Measurements from ENCODE around the gene LYRM1. TPM values are rescaled to one million over a fixed set of nuclear protein-coding genes. Genes with fewer than 3 reads are reported as not detected.

LYRM1 gene
- total and polyA plus RNA-seq, 2 experiments from 2014 or later = 18.7 to 24.8 TPM

- TF ChIP-seq, protein P1, sequence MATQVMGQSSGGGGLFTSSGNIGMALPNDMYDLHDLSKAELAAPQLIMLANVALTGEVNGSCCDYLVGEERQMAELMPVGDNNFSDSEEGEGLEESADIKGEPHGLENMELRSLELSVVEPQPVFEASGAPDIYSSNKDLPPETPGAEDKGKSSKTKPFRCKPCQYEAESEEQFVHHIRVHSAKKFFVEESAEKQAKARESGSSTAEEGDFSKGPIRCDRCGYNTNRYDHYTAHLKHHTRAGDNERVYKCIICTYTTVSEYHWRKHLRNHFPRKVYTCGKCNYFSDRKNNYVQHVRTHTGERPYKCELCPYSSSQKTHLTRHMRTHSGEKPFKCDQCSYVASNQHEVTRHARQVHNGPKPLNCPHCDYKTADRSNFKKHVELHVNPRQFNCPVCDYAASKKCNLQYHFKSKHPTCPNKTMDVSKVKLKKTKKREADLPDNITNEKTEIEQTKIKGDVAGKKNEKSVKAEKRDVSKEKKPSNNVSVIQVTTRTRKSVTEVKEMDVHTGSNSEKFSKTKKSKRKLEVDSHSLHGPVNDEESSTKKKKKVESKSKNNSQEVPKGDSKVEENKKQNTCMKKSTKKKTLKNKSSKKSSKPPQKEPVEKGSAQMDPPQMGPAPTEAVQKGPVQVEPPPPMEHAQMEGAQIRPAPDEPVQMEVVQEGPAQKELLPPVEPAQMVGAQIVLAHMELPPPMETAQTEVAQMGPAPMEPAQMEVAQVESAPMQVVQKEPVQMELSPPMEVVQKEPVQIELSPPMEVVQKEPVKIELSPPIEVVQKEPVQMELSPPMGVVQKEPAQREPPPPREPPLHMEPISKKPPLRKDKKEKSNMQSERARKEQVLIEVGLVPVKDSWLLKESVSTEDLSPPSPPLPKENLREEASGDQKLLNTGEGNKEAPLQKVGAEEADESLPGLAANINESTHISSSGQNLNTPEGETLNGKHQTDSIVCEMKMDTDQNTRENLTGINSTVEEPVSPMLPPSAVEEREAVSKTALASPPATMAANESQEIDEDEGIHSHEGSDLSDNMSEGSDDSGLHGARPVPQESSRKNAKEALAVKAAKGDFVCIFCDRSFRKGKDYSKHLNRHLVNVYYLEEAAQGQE (IDR thresholded peaks at IDR 0.05; ENCODE audit: unreplicated experiment) = no peak
- TF ChIP-seq STAT1 (IDR thresholded peaks at IDR 0.05; ENCODE audit: unreplicated experiment) (no peak), ZNF331 (CRISPR knock-in tag; IDR thresholded peaks at IDR 0.05; ENCODE audit: low read depth) (no peak)
Measured at GRCh38 chr16:20946015-20946629, 45.6 kb downstream of the LYRM1 start (continued).

DNA sequence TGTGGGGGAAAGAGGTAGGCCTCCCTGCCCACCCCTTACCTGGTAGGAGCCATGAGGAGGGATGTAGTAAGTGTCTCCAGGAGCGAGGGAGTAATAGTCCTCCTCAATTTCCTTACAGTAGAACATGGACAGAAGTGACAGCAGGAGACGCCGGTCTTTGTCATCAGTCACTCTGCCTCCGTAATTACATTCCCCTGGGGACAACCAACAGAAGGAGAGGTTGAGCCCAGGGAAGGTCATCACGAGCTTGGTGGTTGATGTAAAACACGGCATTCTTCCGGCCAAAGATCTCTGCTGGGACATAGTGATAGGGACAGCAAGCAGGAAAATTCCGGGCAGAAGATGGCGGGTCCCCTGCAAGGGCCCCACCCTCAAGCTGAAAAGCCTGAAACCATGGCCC lies 47.9 kb downstream of the LYRM1 start:
- Mint-ChIP-seq H3K4me1 (peaks cover 14% of the 10 kb centered on the region; the same call in 2 of the 3 replicates), H3K27ac (no peak overlapping the region), H3K4me3 (no peak overlapping the region), H3K36me3 (ENCODE audit: low read depth) (no peaks in the 10 kb centered on the region), H3K27me3 (ENCODE audit: insufficient read depth, low read depth, poor library complexity) (peaks cover 7% of the 10 kb centered on the region), H3K9me3 (no peaks in the 10 kb centered on the region; the same call in 2 of the 3 replicates)
- H4K20me1 ChIP-seq (replicated peaks; ENCODE audit: insufficient read depth) = no peaks in the 10 kb centered on the region
- H3K27me3 ChIP-seq (ENCODE audit: insufficient read depth) = no peaks in the 10 kb centered on the region
- H3K27ac ChIP-seq (ENCODE audit: low read depth) = no peak overlapping the region
- no peak overlapping the region for H3K4me2 ChIP-seq
- H3F3A ChIP-seq (replicated peaks; ENCODE audit: low read depth) = no peaks in the 10 kb centered on the region
- no peaks in the 10 kb centered on the region for H3K79me2 ChIP-seq (replicated peaks; ENCODE audit: insufficient read depth)
- H3K36me3 ChIP-seq (ENCODE audit: insufficient read depth) = no peaks in the 10 kb centered on the region
- H2AFZ ChIP-seq = no peak overlapping the region
- H3K9me2 ChIP-seq (ENCODE audit: insufficient read depth) = no peaks in the 10 kb centered on the region
- H3K4me1 ChIP-seq (ENCODE audit: insufficient read depth) = peaks cover 8% of the 10 kb centered on the region
- DNase-seq (ENCODE audit: low spot score) (no peak), ATAC-seq (no peak)
- H3K4me3 ChIP-seq = no peak overlapping the region
- no peak for TF ChIP-seq JUNB (IDR thresholded peaks at IDR 0.05; ENCODE audit: unreplicated experiment)
- TF ChIP-seq POLR2AphosphoS5 (IDR thresholded peaks at IDR 0.05; ENCODE audit: low read depth) = no peak
- TF ChIP-seq EZH2 (IDR thresholded peaks at IDR 0.05; ENCODE audit: low read depth, unreplicated experiment) = no peak
- no peak for TF ChIP-seq STAT1 (IDR thresholded peaks at IDR 0.05; ENCODE audit: unreplicated experiment)
- TF ChIP-seq ZNF114 (CRISPR knock-in tag; IDR thresholded peaks at IDR 0.05) = no peak
- TF ChIP-seq, protein P2, sequence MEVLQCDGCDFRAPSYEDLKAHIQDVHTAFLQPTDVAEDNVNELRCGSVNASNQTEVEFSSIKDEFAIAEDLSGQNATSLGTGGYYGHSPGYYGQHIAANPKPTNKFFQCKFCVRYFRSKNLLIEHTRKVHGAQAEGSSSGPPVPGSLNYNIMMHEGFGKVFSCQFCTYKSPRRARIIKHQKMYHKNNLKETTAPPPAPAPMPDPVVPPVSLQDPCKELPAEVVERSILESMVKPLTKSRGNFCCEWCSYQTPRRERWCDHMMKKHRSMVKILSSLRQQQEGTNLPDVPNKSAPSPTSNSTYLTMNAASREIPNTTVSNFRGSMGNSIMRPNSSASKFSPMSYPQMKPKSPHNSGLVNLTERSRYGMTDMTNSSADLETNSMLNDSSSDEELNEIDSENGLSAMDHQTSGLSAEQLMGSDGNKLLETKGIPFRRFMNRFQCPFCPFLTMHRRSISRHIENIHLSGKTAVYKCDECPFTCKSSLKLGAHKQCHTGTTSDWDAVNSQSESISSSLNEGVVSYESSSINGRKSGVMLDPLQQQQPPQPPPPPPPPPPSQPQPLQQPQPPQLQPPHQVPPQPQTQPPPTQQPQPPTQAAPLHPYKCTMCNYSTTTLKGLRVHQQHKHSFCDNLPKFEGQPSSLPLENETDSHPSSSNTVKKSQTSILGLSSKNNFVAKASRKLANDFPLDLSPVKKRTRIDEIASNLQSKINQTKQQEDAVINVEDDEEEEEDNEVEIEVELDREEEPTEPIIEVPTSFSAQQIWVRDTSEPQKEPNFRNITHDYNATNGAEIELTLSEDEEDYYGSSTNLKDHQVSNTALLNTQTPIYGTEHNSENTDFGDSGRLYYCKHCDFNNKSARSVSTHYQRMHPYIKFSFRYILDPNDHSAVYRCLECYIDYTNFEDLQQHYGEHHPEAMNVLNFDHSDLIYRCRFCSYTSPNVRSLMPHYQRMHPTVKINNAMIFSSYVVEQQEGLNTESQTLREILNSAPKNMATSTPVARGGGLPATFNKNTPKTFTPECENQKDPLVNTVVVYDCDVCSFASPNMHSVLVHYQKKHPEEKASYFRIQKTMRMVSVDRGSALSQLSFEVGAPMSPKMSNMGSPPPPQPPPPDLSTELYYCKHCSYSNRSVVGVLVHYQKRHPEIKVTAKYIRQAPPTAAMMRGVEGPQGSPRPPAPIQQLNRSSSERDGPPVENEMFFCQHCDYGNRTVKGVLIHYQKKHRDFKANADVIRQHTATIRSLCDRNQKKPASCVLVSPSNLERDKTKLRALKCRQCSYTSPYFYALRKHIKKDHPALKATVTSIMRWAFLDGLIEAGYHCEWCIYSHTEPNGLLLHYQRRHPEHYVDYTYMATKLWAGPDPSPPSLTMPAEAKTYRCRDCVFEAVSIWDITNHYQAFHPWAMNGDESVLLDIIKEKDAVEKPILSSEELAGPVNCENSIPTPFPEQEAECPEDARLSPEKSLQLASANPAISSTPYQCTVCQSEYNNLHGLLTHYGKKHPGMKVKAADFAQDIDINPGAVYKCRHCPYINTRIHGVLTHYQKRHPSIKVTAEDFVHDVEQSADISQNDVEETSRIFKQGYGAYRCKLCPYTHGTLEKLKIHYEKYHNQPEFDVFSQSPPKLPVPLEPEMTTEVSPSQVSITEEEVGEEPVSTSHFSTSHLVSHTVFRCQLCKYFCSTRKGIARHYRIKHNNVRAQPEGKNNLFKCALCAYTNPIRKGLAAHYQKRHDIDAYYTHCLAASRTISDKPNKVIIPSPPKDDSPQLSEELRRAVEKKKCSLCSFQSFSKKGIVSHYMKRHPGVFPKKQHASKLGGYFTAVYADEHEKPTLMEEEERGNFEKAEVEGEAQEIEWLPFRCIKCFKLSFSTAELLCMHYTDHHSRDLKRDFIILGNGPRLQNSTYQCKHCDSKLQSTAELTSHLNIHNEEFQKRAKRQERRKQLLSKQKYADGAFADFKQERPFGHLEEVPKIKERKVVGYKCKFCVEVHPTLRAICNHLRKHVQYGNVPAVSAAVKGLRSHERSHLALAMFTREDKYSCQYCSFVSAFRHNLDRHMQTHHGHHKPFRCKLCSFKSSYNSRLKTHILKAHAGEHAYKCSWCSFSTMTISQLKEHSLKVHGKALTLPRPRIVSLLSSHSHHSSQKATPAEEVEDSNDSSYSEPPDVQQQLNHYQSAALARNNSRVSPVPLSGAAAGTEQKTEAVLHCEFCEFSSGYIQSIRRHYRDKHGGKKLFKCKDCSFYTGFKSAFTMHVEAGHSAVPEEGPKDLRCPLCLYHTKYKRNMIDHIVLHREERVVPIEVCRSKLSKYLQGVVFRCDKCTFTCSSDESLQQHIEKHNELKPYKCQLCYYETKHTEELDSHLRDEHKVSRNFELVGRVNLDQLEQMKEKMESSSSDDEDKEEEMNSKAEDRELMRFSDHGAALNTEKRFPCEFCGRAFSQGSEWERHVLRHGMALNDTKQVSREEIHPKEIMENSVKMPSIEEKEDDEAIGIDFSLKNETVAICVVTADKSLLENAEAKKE (CRISPR knock-in tag; IDR thresholded peaks at IDR 0.05) = no peak
- TF ChIP-seq, protein P3, sequence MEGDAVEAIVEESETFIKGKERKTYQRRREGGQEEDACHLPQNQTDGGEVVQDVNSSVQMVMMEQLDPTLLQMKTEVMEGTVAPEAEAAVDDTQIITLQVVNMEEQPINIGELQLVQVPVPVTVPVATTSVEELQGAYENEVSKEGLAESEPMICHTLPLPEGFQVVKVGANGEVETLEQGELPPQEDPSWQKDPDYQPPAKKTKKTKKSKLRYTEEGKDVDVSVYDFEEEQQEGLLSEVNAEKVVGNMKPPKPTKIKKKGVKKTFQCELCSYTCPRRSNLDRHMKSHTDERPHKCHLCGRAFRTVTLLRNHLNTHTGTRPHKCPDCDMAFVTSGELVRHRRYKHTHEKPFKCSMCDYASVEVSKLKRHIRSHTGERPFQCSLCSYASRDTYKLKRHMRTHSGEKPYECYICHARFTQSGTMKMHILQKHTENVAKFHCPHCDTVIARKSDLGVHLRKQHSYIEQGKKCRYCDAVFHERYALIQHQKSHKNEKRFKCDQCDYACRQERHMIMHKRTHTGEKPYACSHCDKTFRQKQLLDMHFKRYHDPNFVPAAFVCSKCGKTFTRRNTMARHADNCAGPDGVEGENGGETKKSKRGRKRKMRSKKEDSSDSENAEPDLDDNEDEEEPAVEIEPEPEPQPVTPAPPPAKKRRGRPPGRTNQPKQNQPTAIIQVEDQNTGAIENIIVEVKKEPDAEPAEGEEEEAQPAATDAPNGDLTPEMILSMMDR (conservative IDR thresholded peaks at IDR 0.05; ENCODE audit: low read depth in 2 of 2) = no peak
- TF ChIP-seq ZNF331 (CRISPR knock-in tag; IDR thresholded peaks at IDR 0.05; ENCODE audit: low read depth) = no peak
- TF ChIP-seq EZH2phosphoT487 (IDR thresholded peaks at IDR 0.05; ENCODE audit: unreplicated experiment) = no peak
- no peak for TF ChIP-seq NANOG (IDR thresholded peaks at IDR 0.05; ENCODE audit: borderline replicate concordance)
- TF ChIP-seq CREB1 (CRISPR knock-in tag; IDR thresholded peaks at IDR 0.05; ENCODE audit: low read depth) = no peak
- TF ChIP-seq ETS1 (IDR thresholded peaks at IDR 0.05) = no peak
